GM21619 (cell line): Measurements from ENCODE around the gene TRAF3IP1.
"Not testable (repeated sequence)": the region's sequence is repeated elsewhere in the genome, so short reads cannot be mapped to it uniquely, and the experiment has no call there.

ENCODE experiments used
- ATAC-seq: cut with Tn5 transposase; IDR thresholded peaks from one replicate; pipeline ENCODE4 v1.9.1; 2021; ENCODE audit not compliant: unreplicated experiment

TRAF3IP1 gene

DNA sequence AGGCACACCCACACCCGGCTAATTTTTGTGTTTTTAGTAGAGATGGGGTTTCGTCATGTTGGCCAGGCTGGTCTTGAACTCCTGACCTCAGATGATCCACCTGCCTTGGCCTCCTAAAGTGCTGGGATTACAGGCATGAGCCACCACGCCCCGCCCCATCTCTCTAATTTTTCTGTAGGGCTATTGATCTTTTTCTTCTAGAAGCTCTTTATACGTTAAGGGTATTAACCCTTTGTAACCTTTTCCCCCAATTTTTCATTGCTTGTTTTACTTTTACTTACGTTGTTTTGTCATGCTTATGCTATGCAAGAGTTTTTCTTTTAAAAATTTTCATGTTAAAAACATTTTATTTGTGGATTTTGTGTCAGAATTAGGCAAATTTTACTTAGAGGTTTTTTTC is 121.9 kb downstream of the TRAF3IP1 start:
- ATAC-seq = not testable (repeated sequence)

DNA sequence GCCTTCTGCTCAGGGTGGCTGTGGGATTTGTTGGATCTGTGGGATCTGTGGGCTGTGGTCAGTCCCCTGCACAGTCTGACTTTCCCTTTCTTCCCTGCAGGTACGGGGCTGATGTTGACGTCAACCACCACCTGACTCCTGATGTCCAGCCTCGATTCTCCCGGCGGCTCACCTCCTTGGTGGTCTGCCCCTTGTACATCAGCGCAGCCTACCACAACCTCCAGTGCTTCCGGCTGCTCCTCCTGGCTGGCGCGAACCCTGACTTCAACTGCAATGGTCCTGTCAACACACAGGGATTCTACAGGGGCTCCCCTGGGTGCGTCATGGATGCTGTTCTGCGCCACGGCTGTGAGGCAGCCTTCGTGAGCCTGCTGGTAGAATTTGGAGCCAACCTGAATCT is 123.9 kb downstream of the TRAF3IP1 start:
- no peak for ATAC-seq

DNA sequence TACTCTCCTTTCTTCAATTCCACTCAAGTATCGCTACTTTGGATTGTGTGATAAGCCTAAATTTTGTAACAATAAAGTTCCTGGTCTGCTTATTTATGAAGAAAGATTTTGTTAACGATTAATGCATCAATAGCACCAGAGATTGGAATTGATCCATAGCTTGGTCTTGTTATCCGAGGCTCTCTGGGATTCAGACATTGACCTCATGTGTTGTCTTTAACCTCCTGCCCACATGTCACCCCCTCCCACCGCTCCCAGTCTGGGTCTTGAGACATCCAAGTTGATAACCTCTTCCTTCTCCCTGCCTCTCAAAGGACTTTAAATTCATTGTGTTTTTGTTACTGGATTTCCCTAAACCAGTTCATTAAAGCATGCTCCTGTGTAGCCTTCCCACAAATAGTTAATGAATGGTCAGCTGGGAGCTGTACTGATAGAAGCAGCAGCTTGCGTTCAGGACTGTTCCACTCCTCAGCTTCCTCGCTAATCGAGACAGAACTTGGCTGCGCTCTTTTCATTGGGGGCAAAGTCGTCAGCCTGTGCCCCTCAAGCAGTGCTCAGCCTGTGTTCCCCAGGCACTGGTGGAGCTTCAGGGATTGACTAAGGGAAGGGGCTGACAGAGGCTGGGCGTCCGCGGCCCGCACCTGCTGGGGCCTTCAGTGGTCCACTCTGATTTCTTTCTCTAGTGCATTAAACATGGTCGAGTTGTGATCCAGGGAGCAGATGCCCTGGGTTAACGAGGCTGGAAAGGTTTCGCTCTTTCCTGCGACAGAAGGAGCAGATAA is 125.3 kb downstream of the TRAF3IP1 start:
- no peak for ATAC-seq

DNA sequence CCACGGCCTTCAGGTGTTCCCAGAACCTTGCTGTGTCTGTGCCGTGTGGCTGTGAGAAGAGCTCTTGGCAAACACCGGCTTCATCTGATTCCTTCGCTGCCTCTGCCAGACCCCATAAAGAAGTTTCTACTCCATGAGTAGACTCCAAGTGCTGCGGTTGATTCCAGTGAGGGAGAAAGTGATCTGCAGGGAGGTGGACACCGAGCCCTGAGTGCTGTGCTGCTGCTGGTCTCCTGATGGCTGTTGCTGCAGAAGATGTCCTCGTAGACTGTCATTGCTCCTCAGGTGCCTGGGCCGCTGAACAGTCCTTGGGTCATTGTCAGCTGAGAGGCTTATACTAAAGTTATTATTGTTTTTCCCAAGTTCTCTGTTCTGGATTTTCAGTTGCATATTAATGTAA is 126.1 kb downstream of the TRAF3IP1 start:
- ATAC-seq = no peak

- no peak for ATAC-seq
Measured at GRCh38 chr2:238448031-238448955, 128.0 kb downstream of the TRAF3IP1 start.

DNA sequence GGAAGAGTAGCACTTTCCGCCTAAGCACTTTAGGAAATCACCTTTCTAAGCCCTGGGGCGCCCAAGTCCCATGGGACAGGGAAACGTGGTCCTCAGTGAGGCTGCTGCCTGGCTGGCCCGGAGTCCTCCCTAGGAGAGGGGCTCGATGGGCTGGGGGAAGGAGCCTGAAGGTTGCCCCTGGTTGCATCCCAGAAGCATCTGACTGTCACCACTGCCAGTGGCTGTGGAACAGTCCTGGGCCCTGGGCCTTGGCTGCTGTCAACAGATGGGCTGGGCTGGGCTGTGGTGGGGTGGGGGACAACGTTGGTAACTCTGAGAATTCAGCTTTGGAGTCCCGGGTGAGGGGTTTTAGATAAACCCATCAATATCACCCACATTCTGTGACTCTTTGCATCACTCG is 128.9 kb downstream of the TRAF3IP1 start:
- ATAC-seq = no peak

DNA sequence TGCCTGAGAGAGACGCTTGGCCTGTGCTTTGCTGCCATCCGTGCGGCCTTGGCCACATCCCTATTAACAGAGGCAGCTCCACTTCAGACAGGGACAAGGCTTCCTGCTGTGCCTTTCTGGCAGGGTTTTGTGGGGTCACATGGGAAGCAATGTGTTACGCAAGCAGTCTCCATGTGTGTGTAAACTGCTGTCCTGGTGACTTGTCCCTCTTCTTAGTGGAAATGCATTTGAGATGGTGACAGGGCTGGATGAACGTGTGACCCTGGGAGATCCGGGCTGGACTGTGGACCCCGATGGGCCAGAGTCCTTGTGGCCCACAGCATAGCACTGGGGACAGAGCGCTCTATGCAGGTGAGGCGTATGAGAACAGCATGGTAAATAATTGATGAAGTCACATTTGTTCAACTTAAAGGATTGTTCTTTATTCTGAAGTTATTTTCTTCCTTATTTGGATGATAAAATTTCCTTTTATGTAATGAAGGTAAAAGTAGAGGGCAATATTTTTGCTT is 129.6 kb downstream of the TRAF3IP1 start:
- ATAC-seq = no peak

GRCh38 chr2:238450440-238450861 is 130.1 kb downstream of the TRAF3IP1 start:
- ATAC-seq = no peak
